Heart left ventricle (tissue), 16 donors: ENCODE data around the gene HPN. TPM values are rescaled to one million over a fixed set of nuclear protein-coding genes. Genes with fewer than 3 reads are reported as not detected.

ENCODE experiments used
- ATAC-seq, 4 donors: fragments of 200-7000 bp; cut with Tn5 transposase; one replicate each; pipeline ENCODE4 v1.9.1; 2020 to 2022; ENCODE audit warnings: moderate library complexity in 4 of 4, mild to moderate bottlenecking in 3 of 4, moderate number of reproducible peaks in 1 of 4
- DNase-seq, 5 donors: peaks; one replicate each; pipeline ENCODE4 v3.0.0-alpha.2; 2020
- H3K27ac ChIP-seq, 12 donors: fragments of 200-600 bp; sonication (generic) in 4 of 12; one replicate each; pipeline versions ENCODE4 v1.5.0 to v1.8.0; 2016 to 2022; ENCODE audit warnings: mild to moderate bottlenecking in 2 of 12
- H3K27me3 ChIP-seq, 9 donors: fragments of 200-600 bp; sonication (generic) in 2 of 9; one replicate each; pipeline versions ENCODE4 v1.5.1 to v1.8.0; 2016 to 2022; ENCODE audit warnings: mild to moderate bottlenecking in 3 of 9
- H3K36me3 ChIP-seq, 9 donors: fragments of 200-600 bp; sonication (generic) in 2 of 9; one replicate each; pipeline versions ENCODE4 v1.5.0 to v1.8.0; 2018 to 2022; ENCODE audit warnings: mild to moderate bottlenecking in 2 of 9
- H3K4me1 ChIP-seq, 12 donors: fragments of 200-600 bp; sonication (generic) in 4 of 12; one replicate each; pipeline versions ENCODE4 v1.5.0 to v1.8.0; 2016 to 2022; ENCODE audit warnings: mild to moderate bottlenecking in 3 of 12
- H3K4me3 ChIP-seq, 12 donors: fragments of 200-600 bp; sonication (generic) in 4 of 12; one replicate each; pipeline versions ENCODE4 v1.5.0 to v1.8.0; 2017 to 2022; ENCODE audit warnings: mild to moderate bottlenecking in 9 of 12, moderate library complexity in 4 of 12
- H3K9me3 ChIP-seq, 12 donors: fragments of 200-600 bp; sonication (generic) in 4 of 12; one replicate each; pipeline versions ENCODE4 v1.5.0 to v1.8.0; 2016 to 2022; ENCODE audit warnings: mild to moderate bottlenecking in 1 of 12
- CTCF ChIP-seq, 12 donors: fragments of 200-600 bp; sonication (generic) in 4 of 12; IDR thresholded peaks; one replicate each; pipeline versions ENCODE4 v1.5.0 to v1.8.0; 2018 to 2022; ENCODE audit warnings: antibody characterized with exemption in 12 of 12, mild to moderate bottlenecking in 5 of 12
- POLR2A ChIP-seq, 2 donors: fragments of 450-650 bp; IDR thresholded peaks; one replicate each; pipeline ENCODE4 v1.6.1; 2017; ENCODE audit warnings: antibody characterized with exemption in 2 of 2, mild to moderate bottlenecking in 2 of 2, moderate library complexity in 2 of 2
- WGBS, 4 donors: extraction: QIAGEN DNeasy Blood & Tissue Kit in 2 of 4; methylation state at CpG; one replicate each; pipeline versions ENCODE4 v1.1.5 to v1.1.7; 2013 to 2018; 5-methylcytosine and 5-hydroxymethylcytosine counted together
- intact Hi-C, 10 donors: fragments of 100-400 bp; cut with DNase I; formaldehyde crosslinking; loops; one replicate each; pipeline versions ENCODE4 v1.11.1 to v1.14.2; 2022
- polyA plus RNA-seq, 2 donors: library from polyadenylated mRNA; stranded (reverse); fragments of 200-250 nt; gene quantifications; one replicate each; pipeline ENCODE4 v1.2.3, GENCODE V29; 2013
- total RNA-seq, 9 donors: library from RNA; depleted of rRNA in 2 of 9; stranded (reverse); fragments of >200 nt in 2 of 9; fragmentation: NEBNext Ultra II Directional in 3 of 9; extraction: Animal tissue kit (Norgen Biotek cat#: 25700) in 3 of 9; gene quantifications; one replicate each; pipeline versions ENCODE4 v1.1.0 to v1.2.4, GENCODE V29; 2016 to 2023
- donor health status: ischemic (EF 13 %, LVEDD 7.1; RV severe dilation, severe dysfunction).
- donor health status: healthy with polysubstance abuse.
- donor health status: DM: no; HTN: yes; CAD: no.
- donor health status: DM: no; HTN: no; CAD: no.
- donor health status: ischemic (EF 25% LVEDD 6.9; RV normal size, moderate dysfunction).
- donor health status: ischemic (EF 25% LVEDD 5.7; RV mildly dilated, moderate dysfunction).
- donor health status: healthy.
- donor health status: DM: yes; HTN: yes; CAD: no.
- donor health status: ischemic (EF 35%, LVEDD 5.7; RV mildly dilated, moderate dysfunction).
- donor health status: nonischemic (EF 11% LVEDD 7.7; RV severe dilation, severe dysfunction).
- donor health status: DM: yes; HTN: yes; CAD: no.
- donor health status: PGD.
- donor health status: ischemic (EF 29% LVEDD 5.4; RV normal size, mild dysfunction).
- donor health status: nonischemic (EF 23%, LVEDD 6.1; RV moderate dilation, normal function).

Gene HPN
- total and polyA plus RNA-seq, 11 donors: 0.80 to 13.4 (median 3.2) TPM

GRCh38 chr19:35105411-35106290 is 64.1 kb downstream of the HPN start:
- intact Hi-C loops: no loop called here
- Histone ChIP-seq H3K4me1 (no peaks in the 10 kb centered on the region), H3K9me3 (peaks cover 0 to 3% (median 0%) of the 10 kb centered on the region in 12 donors), H3K27me3 (peaks cover 0 to 2% (median 0%) of the 10 kb centered on the region in 9 donors), H3K36me3 (no peaks in the 10 kb centered on the region), H3K4me3 (no peak overlapping the region), H3K27ac (peak overlapping the region in 1 of 12 donors; percentile 17)
- no peak for TF ChIP-seq POLR2A (IDR thresholded peaks at IDR 0.05)
- no peak for TF ChIP-seq CTCF (IDR thresholded peaks at IDR 0.05)
- DNase-seq (peak in 1 of 5 donors; percentile 40), ATAC-seq (no peak)
- WGBS, 4 donors: 81 to 89% (median 86%) methylated on average over 30 of the region's 30 CpGs

DNA sequence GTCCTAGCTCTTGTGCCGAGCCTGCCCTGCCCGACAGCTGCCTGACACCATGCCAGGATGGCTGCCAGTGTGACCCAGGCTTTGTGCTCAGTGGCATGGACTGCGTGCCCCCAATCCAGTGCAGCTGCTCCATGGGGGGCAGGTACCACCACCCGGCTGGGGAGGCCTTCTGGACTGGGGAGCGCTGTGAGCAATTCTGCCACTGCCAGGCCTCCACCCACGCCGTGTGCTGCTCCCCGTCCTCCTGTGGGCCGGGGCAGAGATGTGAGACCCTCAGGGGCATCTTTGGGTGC is 64.7 kb downstream of the HPN start:
- peak overlapping the region in 1 of 12 donors; percentile 17 for H3K27ac ChIP-seq
- H3K36me3 ChIP-seq: no peaks in the 10 kb centered on the region
- 88 to 97% (median 94%) methylated on average over 8 to 9 of the region's 9 CpGs for WGBS, 4 donors
- ATAC-seq (no peak), DNase-seq (peak in 1 of 5 donors; percentile 48)
- H3K27me3 ChIP-seq: peaks cover 0 to 2% (median 0%) of the 10 kb centered on the region in 9 donors
- H3K4me1 ChIP-seq: no peaks in the 10 kb centered on the region
- peaks cover 0 to 3% (median 0%) of the 10 kb centered on the region in 12 donors for H3K9me3 ChIP-seq
- TF ChIP-seq POLR2A (IDR thresholded peaks at IDR 0.05) (no peak), CTCF (IDR thresholded peaks at IDR 0.05) (no peak)
- H3K4me3 ChIP-seq: no peak overlapping the region
- intact Hi-C loops: no loop called here

- H3K4me1 ChIP-seq: no peaks in the 10 kb centered on the region
- intact Hi-C loops: no loop called here
- 44 to 81% (median 46%) methylated on average over 1 to 2 of the region's 2 CpGs for WGBS, 4 donors
- H3K36me3 ChIP-seq: no peaks in the 10 kb centered on the region
- peak overlapping the region in 1 of 12 donors; percentile 30 for H3K27ac ChIP-seq
- H3K4me3 ChIP-seq: no peak overlapping the region
- ATAC-seq (no peak), DNase-seq (peak in 1 of 5 donors; percentile 5)
- no peak for TF ChIP-seq CTCF (IDR thresholded peaks at IDR 0.05)
- no peak for TF ChIP-seq POLR2A (IDR thresholded peaks at IDR 0.05)
- H3K9me3 ChIP-seq: peaks cover 0 to 3% (median 0%) of the 10 kb centered on the region in 12 donors
- H3K27me3 ChIP-seq: peaks cover 0 to 2% (median 0%) of the 10 kb centered on the region in 9 donors
Measured at GRCh38 chr19:35106898-35107541, 65.5 kb downstream of the HPN start.

GRCh38 chr19:35107545-35107944 is 66.0 kb downstream of the HPN start:
- Histone ChIP-seq H3K27me3 (peaks cover 0 to 2% (median 0%) of the 10 kb centered on the region in 9 donors), H3K4me1 (no peaks in the 10 kb centered on the region), H3K36me3 (no peaks in the 10 kb centered on the region), H3K9me3 (peaks cover 0 to 3% (median 0%) of the 10 kb centered on the region in 12 donors), H3K27ac (peak overlapping the region in 1 of 12 donors; percentile 7), H3K4me3 (no peak overlapping the region)
- DNase-seq (no peak), ATAC-seq (peak in 3 of 4 donors; percentile 33 to 70 (median 51))
- 23 to 35% (median 33%) methylated on average over 2 to 5 of the region's 5 CpGs for WGBS, 4 donors
- intact Hi-C loops: no loop called here
- TF ChIP-seq POLR2A (IDR thresholded peaks at IDR 0.05) (no peak), CTCF (IDR thresholded peaks at IDR 0.05) (no peak)
